GM18519 (cell line): ENCODE results near the gene DNHD1.

Source experiments
- ATAC-seq: cut with Tn5 transposase; IDR thresholded peaks from one replicate; pipeline ENCODE4 v1.9.1; 2021; ENCODE audit warnings: mild to moderate bottlenecking, moderate library complexity; ENCODE audit not compliant: unreplicated experiment, low FRiP score

DNHD1 gene, protein sequence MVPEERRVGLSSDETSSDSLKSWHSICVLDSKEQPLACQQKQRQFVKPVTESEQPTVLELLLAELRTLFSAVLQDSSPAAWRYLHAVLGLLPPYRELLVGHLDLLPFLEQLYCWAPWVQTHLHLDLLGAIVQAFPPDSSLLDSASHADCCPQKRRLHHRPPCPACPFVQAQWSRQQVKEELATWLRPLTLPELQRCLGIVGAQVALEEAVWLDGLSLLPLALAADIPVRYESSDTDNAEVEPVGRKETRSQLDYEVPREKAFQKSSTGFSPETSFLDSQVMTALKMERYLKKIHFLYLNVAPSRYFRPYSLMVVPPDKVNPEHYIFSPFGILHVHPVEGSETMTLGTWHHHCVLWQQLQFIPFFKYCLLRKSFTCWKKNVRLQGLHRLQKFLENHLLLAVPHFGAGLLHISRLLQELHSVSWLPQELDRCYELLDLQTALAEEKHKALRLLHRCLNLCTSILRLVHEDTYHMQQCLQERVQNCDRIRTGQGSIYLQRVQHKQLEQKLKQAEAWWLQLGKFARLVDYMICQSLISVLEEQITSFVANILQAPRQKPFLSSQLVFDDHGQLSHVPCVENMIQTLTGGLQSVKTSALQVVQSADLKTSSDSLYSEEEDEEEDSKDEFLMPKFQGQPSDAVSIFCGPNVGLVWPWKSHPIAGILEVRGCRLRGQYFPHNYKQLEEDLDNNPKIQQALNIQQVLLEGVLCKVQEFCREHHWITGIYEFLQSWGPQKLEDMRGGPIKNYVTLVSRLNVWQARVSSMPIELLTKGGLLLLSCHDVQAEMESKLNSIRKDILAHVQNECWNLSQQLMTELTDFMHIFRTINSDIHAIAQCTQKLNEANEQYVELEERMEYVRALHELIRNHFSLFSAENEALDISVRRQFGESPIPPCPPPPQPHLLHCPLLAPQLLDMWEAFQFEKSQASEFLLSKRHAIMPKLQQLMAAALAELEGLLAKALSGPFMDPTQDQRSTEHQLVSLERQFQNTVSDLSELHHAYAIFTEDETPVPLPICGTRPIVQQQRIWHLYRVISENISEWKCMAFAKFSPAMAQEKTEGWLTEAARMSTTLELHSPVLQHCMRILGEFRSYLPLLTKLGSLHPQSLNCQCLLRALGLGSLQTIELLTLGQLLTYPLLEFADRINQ (N-terminal part only)

DNA sequence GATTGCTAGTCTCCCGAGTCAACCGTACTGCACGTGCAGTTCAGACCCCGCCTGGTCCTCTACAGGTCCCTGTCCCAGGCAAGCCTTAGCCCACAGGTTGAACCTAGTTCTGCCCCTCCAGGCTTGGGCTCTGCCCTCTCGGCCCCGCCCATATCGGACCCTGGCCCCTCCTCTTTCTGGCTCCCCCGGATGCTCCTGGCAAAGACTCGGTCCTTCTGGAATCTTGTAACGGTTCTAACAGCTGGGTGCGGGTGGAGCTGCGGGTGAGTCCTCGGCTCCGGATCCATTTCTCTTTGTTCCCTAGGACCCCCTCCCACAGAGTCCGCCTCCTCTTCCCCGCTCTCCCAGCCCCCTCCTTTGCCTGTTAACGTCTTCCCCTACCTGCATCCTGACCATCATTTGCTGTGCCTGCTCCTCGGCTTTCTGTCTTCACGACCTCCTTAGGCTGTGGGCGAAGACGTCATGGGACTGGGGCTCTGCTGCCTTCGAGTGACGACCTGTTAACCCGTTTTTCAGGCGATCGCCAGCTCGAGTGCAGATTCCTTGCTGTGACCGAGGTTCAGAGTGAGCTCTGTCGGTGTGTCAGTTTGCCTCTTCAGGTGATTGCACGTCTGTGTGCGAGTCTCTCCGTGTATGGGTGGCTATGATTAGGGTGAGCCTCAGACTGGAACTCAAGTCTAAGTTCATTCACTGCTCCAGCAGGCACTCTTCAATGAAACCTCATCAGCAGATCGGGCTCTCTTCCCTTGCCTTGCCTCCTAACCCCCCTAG is at the start of gene DNHD1:
TSS of gene DNHD1 (plus strand) at position 212 of the 771 bp plus-strand sequence. CDS start 936 bp downstream, outside the sequence.
- no peak for ATAC-seq

DNA sequence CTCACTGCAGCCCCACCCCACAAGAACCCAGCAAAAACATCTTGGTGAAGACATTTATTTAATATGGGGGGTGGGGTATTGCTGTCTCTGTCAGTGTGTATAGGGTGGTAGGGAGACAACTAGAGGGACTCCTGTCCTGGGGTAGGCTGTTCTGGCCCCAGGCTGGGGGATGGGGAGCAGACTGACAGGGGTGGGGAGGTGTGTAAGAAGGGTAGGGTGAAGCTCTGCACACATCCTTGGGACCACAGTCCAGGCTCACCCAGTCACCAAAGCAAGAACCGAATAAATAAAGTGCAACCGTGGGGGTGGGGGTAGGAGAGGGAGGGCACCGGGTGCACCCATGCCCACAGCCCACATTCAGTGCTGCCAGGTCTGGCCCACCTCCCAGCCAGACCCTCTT is 48.5 kb upstream of the DNHD1 start:
- no peak for ATAC-seq

DNA sequence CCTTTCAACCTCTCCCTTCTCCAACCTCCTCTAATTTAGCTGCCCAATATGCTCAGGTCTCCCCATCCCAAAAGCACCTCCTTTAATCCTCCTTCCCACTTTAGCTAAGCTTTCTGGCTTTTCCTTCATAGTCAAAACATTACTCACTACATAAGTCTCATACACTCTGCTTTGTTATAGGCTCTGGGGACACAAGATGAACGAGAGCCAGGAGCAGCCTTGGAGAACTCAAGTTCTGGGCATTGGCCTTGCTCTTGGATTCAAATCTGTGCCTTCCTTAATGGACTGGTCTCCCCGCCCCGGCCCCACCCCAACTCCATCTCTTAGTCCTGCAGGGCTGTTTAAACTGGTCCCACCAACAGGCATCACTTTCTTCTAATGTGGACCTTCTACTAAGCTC is 44.9 kb upstream of the DNHD1 start:
- ATAC-seq, result no peak

DNA sequence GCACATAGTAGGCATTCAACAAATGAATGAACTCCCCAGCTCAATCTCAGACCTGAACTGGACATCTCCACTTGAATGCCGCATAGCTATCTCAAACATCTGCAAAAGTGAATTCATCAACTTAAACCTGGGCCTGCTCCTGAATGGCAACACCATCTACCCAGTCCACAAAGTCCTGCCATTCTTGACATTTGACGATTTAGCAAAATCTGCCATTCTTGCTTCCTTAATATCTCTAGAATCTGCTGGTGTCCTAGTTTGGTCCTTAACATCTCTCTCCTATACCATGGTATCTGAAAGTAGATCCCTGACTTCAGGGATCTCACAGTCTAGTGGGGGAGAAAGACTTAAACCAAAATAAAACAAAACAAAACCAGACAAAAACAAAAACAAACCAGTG is 43.9 kb upstream of the DNHD1 start:
- ATAC-seq, result no peak

DNA sequence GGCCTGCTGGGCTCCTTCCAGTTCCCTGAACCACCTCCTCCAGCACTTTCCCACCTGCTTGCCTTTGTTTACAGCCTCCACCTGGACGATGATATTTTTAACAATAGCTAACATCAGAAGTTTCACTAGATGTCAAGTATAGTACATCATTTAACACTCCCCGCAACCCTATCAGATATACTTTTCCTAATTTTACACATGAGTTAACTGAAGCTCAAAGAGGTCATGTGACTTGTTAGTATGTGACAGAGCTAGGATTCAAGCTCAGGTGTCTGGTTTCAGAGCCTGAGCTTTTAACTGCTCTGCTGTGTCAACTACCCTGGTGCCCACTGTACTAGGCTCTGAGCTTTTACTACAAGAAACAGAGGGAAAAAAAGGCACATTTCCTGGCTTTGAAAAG is 42.0 kb upstream of the DNHD1 start:
- ATAC-seq, result no peak

DNA sequence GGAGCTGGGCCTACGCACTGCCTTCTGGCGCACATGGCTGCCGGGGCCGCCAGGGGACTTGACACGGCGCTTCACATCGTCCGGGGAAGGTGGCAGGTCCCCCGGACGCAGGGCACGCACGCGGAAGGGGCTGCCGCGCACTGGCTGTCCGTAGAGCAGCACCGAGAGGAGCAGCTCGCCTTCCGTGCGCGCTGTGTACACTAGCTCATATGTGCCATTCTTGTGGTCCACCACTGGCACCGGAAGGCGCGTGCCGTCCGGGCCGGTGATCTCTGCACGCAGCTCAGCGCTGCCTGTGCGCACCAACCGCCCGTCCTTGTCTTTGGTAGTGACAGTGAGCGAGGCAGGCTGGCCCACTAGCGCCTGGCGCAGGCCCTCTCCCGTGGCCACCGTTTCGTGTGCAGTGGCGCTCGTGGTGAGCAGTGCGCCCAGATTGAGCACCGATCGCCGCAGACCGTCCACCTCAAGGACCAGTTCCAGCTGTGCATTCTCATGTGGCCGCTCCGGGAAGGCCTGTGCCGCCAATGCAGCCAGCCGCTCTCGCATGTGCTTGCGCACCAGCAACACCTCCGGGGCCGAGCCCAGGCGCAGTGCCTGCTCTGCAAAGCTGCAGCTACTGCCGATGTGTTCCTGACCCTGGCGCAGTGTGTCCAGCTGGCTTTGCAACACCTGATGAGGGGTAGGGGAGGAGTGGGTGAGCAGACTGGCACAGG is 40.6 kb upstream of the DNHD1 start:
- ATAC-seq, result no peak

DNA sequence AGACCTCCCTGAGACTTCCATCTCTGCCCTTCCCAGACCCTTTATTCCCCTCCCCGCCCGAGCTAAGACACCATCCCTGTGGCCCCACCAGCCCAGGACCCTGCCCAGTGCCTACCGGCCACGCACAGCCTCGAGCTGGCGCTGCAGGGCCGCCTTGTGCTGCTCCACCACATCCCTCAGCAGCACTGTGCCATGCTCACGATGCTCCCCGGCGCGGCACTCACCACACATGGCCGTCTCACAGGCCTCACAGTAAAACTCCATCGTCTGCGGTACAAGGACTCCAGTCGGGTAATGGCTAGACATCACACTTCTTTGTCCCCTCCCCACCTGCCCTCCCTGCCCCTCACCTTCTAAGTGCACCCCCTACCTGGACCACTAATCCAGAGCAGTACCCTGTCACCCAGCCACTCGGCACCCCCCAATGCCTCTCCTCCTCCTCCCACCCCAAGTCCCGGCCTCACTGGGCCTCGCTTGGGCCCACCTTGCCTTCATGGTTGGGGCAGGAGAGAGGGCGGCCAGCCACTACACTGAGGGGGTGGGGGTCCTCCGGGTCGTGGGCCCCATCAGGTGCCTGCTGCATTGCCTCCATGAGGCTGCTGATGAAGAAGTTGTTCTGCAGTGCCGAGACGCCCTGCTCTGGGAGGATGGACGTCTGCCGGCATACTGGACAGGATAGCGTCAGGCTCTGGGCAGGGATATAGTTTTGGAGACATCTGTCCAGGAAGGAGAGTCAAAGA is 39.3 kb upstream of the DNHD1 start:
- no peak for ATAC-seq

DNA sequence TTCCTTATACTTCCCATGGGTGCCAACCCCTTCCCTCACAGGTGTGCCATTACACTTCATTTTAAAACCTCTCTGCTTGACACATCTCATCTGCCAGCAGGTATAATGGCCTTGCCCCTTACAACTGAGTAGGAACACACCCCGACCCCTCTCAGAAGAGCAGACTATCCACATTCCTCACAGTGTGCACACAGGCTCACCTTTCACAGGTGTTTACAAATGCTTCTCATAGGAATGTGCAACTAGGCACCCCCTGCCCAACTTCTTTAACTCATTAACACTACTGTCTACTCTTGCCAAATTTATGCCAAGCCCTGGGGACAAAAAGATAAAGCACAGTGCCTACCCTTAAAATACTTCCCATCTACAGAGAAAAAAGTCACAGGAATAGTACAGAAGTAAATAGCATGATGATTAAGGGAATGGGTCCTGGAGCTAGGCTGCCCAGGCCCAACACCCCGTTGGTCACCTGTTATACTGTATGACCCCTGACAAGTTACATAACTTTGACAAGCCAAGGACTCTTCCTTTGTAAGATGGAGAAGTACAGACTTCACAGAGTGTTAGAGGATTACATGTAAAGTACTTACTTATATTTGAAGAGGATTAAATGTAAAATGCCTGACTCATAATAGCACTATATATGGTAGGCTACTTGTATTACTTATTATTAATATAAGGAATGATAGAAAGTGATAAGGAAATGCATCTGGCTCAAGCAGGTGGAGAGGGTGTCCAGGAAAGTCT is 38.6 kb upstream of the DNHD1 start:
- no peak for ATAC-seq

DNA sequence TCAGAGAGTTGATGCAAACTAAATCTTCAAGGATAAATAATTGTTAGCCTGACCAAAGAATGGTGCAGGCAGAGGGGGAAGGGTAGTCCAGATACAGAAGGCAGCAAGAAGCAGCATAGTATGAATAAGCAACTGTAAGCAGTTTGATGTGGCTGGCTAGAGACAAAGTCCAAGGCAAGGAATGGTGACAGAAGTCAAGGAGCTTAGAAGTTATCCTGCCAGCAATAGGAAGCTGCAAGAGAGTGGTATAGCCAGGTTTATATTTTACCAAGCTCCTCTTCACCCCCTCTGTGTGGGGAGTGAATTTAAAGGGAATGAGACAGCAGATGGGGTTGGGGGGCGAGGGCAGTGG is 38.0 kb upstream of the DNHD1 start:
- no peak for ATAC-seq

DNA sequence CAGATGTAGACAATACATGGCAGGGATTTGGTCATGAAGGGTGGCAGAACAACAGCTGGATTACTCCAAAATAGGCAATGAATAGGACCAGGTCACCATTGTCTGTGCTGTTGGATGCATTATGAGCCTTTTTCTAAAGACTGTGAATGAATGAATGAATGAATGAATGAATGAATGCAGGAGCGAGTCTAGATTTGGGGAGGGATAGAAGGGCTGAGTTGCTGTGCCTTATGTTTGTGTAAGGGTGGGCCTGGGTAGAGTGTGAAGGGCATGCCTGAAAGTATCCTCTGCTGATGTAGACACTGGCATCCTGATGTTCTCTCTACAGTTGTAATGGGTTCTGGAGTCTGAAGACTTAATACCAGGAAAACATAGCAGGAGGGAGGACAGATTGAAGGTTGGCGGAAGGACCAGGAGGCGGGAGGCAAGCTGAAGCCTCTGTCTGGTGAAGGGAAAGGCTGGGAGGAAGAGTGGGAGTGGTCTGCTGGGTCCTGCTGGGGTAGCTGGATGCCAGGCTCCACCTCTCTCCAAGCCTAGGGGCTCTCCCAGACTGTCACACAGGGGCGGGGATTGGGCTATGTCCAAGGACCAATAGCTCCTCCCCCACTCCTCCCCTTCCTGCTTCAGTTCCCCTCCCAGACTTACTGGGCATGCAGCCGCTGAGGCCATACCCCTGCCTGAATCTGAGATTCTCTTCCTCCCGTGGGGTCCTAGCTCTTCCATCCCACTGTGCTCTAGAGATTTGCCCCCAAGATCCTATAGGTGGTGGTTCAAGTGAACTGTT is 28.2 kb upstream of the DNHD1 start:
- peak; percentile 81 for ATAC-seq

DNA sequence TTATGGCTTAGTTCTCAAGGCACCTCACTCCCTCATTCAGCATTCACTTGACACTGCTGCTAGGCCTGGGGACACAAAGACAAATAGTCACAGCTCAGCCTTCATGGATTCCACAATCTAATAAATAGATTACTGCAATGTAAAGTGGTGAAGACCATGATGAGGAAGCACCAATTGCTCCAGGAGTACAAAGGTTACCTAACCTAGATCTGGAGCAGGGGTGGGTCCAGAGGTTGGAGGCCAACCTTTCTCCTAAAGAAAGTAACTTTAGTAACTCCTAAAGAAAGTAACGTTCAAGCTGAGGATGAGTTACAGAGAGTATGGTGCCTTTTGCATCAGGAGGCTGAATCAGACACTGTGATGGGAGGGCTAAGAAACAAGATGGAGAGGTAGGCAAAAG is 27.5 kb upstream of the DNHD1 start:
- no peak for ATAC-seq

DNA sequence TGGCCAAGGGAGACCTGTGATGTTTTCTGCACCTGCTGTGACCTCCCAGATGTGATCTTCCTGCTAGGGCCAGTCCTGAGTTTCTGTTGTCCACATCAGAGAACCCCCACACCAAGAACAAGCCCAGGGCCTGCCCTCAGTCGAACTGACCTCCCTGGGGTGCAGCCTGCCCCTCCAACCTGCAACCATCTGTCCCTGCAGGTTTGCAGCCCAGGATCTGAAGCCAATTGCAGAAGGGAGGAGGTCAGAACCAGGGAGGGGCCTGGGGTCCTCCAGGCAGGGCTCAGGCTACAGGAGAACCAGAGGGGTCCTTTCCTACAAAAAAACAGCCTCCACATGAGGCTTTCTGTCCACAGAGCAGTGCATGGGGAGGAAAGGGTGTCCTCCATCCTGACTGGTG is 24.1 kb upstream of the DNHD1 start:
- ATAC-seq, result no peak

DNA sequence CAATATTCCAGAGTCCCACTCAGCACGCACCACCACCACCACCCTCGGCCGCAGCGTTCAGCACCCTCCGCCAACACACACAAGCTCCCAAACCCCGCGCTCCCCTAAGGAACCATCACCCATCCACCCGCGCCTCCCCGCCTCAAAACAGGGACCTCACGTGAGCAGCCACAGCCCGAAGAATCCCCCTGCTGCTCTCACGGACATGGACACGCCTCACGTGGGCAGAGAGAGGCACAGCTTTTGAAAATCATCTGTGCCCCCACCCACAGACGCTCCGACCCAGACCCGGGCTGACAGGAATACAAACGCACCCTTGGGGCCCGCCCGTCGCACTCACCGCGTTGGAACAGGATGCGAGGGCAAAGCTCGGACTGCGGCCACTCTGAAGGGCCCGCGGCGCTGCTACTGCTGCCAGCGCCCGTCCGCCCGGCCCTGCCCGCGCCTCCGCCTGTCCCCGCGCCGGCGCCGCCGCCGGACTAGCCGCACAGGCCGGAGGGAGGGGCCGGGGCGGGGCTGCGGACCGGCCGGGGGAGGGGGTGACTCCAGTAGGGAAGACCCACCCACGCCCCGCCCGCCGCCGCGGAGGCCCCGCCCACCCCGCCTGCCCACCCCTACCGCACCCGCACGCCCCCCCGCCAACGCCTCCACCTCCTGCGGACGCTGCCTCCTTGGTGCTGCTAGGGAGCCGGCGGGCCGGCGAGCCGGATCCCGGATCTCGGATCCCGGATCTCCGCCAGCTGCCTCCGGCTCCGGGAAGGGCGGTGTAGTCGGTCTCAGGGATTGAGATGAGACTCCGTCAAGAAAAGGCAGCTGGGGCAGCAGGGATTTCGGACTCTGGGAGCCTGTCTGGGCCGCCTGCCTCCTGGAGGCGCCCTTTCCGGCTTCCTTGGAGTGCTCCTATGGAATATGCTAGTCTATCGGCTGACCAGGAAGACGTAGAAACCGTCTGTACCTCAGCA is 23.3 kb upstream of the DNHD1 start, which contains the start of gene TRIM3:
TSS of gene TRIM3 (minus strand) at position 491 of the 962 bp plus-strand sequence. CDS start 8,246 bp downstream, outside the sequence.
- no peak for ATAC-seq

DNA sequence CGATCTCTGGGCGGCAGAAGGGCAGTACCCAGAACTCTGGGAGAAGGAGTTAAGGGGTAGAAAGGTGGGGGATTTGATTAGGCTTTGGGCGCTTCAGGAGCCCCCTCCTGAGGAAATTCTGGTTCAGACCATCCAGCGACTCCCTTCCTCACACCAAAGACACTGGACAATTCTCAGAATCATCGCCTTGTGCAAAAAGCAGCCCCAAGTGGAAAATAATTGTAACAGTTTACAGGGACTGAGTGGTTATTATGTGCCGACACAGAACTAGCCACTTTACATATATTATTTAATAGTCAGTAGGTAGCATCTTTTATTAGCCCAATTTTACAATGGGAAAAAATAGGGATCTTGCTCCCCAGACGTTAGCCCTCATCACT is 22.7 kb upstream of the DNHD1 start:
- no peak for ATAC-seq

DNA sequence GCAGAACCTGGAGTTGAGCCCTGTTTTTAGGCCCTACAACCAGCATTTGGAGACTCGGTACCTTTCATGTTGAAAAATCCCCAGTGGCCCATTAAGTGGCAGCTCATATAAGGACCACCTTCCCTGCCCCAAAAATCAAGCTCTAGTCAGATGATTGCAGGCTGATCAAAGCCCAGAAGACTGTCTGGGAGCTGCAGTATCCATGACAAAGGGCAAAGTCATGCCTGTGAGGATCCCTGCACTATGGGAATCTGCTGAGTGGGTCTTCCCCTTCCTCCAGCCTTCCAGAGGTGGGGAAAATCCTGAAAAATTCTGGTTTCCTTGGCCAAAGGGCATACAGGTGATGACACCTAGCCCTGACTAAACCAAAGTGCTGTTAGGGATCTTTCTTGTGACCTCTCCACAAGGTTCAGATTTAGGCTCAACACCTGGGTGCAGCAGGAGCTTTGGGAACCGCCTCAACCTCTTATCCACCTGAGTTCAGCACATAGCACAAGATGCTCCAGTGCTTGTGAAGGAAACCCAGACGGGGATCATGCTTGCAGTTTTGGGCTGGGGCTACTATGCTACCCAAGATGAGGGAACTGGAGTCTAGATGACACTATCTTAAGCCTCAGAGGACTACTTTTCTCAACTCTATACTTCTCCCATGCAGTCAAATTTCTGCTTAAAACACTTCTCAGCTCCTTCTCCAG is 22.1 kb upstream of the DNHD1 start:
- ATAC-seq, result no peak

DNA sequence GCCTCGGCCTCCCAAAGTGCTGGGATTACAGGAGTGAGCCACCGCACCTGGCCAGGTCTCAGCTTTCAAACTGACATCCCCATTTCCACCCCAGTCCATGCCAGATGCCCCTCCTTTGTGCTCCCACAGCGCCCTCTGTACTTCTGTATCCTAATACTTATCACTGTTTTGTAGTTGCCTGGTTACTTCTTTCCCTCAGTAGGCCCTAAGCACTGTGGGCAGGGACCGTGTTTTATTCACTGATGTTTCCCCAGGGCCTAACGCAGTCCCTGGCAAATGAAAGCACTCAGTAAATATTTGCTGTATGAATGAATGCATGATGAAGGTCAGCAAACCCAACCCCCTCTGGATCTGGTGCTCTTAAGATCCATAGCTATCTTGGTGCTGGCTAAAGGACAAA is 21.1 kb upstream of the DNHD1 start:
- no peak for ATAC-seq
